ENCODE measurements around the gene CDON.
A peak's percentile ranks its signal among the peaks of the same experiment; 100 is the strongest.
"Not testable (repeated sequence)": the region's sequence is repeated elsewhere in the genome, so short reads cannot be mapped to it uniquely, and the experiment has no call there.

Gene CDON

GRCh38 chr11:125916683-125917347 lies 145.9 kb downstream of the CDON start:
- Histone ChIP-seq H3K4me2 (ENCODE audit: low read length) (no peak overlapping the region), H3K36me3 (ENCODE audit: control insufficient read depth, low read length) (no peaks in the 10 kb centered on the region), H3K27ac (ENCODE audit: low read depth, low read length) (no peak overlapping the region), H3K9me2 (replicated peaks; ENCODE audit: control insufficient read depth, low read length) (no peaks in the 10 kb centered on the region), H3K79me2 (ENCODE audit: control insufficient read depth, low read length) (no peaks in the 10 kb centered on the region), H3K4me3 (ENCODE audit: low read length) (no peak overlapping the region), H3F3A (ENCODE audit: control insufficient read depth, insufficient read depth) (no peaks in the 10 kb centered on the region), H3K27me3 (ENCODE audit: control insufficient read depth, low read length) (peaks cover 18% of the 10 kb centered on the region), H4K20me1 (ENCODE audit: control insufficient read depth, insufficient read depth, low read depth, low read length) (no peaks in the 10 kb centered on the region), H3K4me1 (ENCODE audit: control insufficient read depth, low read length) (no peaks in the 10 kb centered on the region), H3K9me3 (ENCODE audit: control insufficient read depth, insufficient read depth, low read length) (no peaks in the 10 kb centered on the region)
- TF ChIP-seq EZH2phosphoT487 (IDR thresholded peaks at IDR 0.05; ENCODE audit: borderline replicate concordance, low read length) (no peak), CTCF (IDR thresholded peaks at IDR 0.05; ENCODE audit: low read depth, low read length, poor library complexity, severe bottlenecking) (no peak)

DNA sequence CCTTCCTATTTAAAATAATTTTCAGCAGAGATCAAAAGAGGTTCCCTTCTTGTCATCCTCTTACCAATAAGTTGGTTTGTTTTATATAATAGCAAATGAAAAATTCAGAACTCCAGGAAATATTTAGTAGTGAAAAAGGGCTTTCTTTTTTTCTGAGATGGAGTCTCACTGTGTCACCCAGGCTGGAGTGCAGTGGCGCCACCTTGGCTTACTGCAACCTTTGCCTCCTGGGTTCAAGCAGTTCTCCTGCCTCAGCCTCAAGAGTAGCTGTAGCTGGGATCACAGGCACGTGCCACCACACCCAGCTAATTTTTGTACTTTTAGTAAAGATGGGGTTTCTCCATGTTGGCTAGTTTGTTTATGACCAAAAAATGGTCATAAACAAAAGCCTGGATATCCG lies 148.1 kb downstream of the CDON start:
- H3K9me3 ChIP-seq (ENCODE audit: control insufficient read depth, insufficient read depth, low read length); H3K4me3 ChIP-seq (ENCODE audit: low read length); H3K9me2 ChIP-seq (replicated peaks; ENCODE audit: control insufficient read depth, low read length); H3F3A ChIP-seq (ENCODE audit: control insufficient read depth, insufficient read depth); H3K27ac ChIP-seq (ENCODE audit: low read depth, low read length); H3K36me3 ChIP-seq (ENCODE audit: control insufficient read depth, low read length); H3K4me1 ChIP-seq (ENCODE audit: control insufficient read depth, low read length); H3K79me2 ChIP-seq (ENCODE audit: control insufficient read depth, low read length); H4K20me1 ChIP-seq (ENCODE audit: control insufficient read depth, insufficient read depth, low read depth, low read length); H3K4me2 ChIP-seq (ENCODE audit: low read length): not testable (repeated sequence)
- peaks cover 25% of the 10 kb centered on the region for H3K27me3 ChIP-seq (ENCODE audit: control insufficient read depth, low read length)
- TF ChIP-seq CTCF (IDR thresholded peaks at IDR 0.05; ENCODE audit: low read depth, low read length, poor library complexity, severe bottlenecking): peak; percentile 17

DNA sequence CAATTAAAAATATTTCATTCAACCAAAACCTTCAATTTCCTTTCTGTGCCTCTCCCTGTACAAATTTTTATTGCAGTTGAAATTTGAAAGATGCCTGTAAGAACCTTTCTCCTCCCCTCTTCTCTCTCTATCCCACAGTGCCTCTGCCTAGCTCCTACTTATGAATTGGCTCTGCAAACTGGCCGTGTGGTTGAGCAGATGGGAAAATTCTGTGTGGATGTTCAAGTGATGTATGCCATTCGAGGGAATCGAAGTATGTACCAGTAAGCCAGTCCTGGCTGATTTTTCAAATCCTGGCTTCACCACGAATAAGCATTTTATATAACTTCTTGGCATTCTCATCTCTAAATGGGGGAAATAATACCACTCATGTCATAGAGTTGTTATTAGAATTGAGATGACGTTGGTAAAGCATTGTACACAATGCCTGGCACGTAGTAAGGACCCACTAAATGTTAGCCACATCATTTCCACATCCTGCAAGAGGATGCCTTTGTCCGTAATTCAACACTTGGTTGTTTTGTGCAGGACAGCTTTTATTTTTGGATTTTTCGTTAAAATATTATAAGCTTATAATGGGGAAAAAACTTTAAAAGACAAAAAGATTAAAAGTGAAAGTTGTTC lies 152.3 kb downstream of the CDON start:
- H3K36me3 ChIP-seq (ENCODE audit: control insufficient read depth, low read length): no peaks in the 10 kb centered on the region
- H3K4me2 ChIP-seq (ENCODE audit: low read length): no peak overlapping the region
- peaks cover 12% of the 10 kb centered on the region for H3K27me3 ChIP-seq (ENCODE audit: control insufficient read depth, low read length)
- TF ChIP-seq CTCF (IDR thresholded peaks at IDR 0.05; ENCODE audit: low read depth, low read length, poor library complexity, severe bottlenecking): no peak
- TF ChIP-seq EZH2phosphoT487 (IDR thresholded peaks at IDR 0.05; ENCODE audit: borderline replicate concordance, low read length): no peak
- H3K79me2 ChIP-seq (ENCODE audit: control insufficient read depth, low read length): no peaks in the 10 kb centered on the region
- H3K9me3 ChIP-seq (ENCODE audit: control insufficient read depth, insufficient read depth, low read length): no peaks in the 10 kb centered on the region
- H3F3A ChIP-seq (ENCODE audit: control insufficient read depth, insufficient read depth): no peaks in the 10 kb centered on the region
- H3K27ac ChIP-seq (ENCODE audit: low read depth, low read length): no peak overlapping the region
- no peaks in the 10 kb centered on the region for H4K20me1 ChIP-seq (ENCODE audit: control insufficient read depth, insufficient read depth, low read depth, low read length)
- H3K4me3 ChIP-seq (ENCODE audit: low read length): no peak overlapping the region
- H3K9me2 ChIP-seq (replicated peaks; ENCODE audit: control insufficient read depth, low read length): no peaks in the 10 kb centered on the region
- no peaks in the 10 kb centered on the region for H3K4me1 ChIP-seq (ENCODE audit: control insufficient read depth, low read length)

Measured in DOHH2 (cell line).